Activated effector memory CD4-positive, alpha-beta T cell treated with Interleukin-2 at 50 U/mL for 16 hours (primary cell): ENCODE measurements around the gene TP53TG3E.
"Not testable (repeated sequence)": the region's sequence is repeated elsewhere in the genome, so short reads cannot be mapped to it uniquely, and the experiment has no call there.

Experiments used
- DNase-seq: peaks from one replicate; pipeline ENCODE4 v3.0.0-alpha.2; 2020

Gene TP53TG3E, protein sequence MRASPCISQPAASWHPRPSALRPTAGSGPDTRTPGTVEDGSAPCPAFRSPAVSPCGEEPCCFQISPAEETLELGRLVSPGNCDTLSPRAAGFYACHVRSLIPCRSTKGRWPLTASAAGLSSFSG

DNA sequence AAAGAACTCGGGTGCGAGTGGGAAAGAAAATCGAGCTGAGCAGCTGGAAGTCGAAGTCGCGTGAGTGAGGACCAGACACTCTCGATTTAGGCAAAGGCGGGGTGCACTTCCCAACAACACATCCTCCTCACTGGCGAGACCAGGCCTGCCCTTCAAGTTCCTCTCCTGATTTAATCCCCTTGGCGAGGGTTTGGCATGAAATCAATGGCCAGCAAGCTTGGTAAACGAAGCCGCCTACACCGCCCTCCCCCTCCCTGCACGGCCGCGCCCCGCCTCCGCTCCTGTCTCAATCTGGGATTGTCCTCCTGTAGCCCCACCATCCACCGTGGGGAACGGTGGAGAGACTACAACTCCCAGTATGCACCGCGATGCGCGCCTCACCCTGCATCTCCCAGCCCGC lies at the start of gene TP53TG3E:
TSS of gene TP53TG3E (plus strand) at position 301 of the 400 bp plus-strand sequence. CDS start at position 369, 68 bp downstream.
- DNase-seq = not testable (repeated sequence)

DNA sequence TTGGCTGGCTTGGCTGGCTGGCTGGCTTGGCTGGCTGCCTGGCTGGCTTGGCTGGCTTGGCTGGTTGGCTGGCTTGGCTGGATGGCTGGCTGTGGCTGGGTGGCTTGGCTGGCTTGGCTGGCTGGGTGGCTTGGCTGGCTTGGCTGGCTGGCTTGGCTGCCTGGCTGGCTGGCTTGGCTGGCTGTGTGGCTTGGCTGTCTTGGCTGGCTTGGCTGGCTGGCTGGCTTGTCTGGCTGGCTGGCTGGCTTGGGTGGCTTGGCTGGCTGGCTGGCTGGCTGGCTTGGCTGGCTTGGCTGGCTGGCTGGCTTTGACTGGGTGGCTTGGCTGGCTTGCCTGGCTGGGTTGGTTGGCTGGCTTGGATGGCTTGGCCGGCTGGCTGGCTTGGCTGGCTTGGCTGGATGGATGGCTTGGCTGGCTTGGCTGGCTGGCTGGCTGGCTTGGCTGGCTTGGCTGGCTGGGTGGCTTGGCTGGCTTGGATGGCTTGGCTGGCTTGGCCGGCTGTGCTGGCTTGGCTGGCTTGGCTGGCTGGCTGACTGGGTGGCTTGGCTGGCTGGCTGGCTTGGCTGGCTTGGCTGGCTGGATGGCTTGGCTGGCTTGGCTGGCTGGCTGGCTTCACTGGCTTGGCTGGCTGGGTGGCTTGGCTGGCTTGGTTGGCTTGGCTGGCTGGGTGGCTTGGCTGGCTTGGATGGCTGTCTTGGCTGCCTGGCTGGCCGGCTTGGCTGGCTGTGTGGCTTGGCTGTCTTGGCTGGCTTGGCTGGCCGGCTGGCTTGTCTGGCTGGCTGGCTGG lies 32.3 kb downstream of the TP53TG3E start:
- DNase-seq = peak; percentile 36

DNA sequence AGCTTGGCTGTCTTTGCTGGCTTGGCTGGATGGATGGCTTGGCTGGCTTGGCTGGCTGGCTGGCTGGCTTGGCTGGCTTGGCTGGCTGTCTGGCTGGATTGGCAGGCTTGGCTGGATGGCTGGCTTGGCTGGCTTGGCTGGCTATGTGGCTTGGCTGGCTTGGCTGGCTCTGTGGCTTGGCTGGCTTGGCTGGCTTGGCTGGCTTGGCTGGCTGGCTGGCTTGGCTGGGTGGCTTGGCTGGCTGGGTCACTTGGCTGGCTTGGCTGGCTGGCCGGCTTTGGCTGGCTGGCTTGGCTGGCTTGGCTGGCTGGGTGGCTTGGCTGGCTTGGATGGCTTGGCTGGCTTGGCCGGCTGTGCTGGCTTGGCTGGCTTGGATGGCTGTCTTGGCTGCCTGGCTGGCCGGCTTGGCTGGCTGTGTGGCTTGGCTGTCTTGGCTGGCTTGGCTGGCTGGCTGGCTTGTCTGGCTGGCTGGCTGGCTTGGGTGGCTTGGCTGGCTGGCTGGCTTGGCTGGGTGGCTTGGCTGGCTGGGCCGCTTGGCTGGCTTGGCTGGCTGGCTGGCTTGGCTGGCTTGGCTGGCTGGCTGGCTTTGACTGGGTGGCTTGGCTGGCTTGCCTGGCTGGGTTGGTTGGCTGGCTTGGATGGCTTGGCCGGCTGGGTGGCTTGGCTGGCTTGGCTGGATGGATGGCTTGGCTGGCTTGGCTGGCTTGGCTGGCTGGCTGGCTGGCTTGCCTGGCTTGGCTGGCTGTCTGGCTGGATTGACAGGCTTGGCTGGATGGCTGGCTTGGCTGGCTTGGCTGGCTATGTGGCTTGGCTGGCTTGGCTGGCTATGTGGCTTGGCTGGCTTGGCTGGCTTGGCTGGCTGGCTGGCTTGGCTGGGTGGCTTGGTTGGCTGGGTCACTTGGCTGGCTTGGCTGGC lies 33.8 kb downstream of the TP53TG3E start:
- peak; percentile 33 for DNase-seq

DNA sequence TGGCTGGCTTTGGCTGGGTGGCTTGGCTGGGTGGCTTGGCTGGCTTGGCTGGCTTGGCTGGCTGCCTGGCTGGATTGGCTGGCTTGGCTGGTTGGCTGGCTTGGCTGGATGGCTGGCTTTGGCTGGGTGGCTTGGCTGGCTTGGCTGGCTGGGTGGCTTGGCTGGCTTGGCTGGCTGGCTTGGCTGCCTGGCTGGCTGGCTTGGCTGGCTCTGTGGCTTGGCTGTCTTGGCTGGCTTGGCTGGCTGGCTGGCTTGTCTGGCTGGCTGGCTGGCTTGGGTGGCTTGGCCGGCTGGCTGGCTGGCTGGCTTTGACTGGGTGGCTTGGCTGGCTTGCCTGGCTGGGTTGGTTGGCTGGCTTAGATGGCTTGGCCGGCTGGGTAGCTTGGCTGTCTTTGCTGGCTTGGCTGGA lies 34.4 kb downstream of the TP53TG3E start:
- peak; percentile 21 for DNase-seq

DNA sequence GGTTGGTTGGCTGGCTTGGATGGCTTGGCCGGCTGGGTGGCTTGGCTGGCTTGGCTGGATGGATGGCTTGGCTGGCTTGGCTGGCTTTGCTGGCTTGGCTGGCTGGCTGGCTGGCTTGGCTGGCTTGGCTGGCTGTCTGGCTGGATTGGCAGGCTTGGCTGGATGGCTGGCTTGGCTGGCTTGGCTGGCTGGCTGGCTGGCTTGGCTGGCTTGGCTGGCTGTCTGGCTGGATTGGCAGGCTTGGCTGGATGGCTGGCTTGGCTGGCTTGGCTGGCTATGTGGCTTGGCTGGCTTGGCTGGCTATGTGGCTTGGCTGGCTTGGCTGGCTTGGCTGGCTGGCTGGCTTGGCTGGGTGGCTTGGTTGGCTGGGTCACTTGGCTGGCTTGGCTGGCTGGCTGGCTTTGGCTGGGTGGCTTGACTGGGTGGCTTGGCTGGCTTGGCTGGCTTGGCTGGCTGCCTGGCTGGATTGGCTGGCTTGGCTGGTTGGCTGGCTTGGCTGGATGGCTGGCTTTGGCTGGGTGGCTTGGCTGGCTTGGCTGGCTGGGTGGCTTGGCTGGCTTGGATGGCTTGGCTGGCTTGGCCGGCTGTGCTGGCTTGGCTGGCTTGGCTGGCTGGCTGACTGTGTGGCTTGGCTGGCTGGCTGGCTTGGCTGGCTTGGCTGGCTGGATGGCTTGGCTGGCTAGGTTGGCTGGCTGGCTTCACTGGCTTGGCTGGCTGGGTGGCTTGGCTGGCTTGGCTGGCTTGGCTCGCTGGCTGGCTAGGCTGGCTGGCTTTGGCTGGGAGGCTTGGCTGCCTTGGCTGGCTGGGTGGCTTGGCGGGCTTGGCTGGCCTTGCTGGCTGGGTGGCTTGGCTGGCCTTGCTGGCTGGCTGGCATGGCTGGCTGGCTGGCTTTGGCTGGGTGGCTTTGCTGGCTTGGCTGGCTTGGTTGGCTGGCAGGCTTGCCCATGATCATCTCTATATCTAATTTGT lies 35.3 kb downstream of the TP53TG3E start:
- DNase-seq = peak; percentile 32
